Panc1 (cell line): ENCODE data around the gene ACTRT2. TPM values are rescaled to one million over a fixed set of nuclear protein-coding genes. Genes with fewer than 3 reads are reported as not detected.

Experiments
- ATAC-seq: fragments of 200-7000 bp; cut with Tn5 transposase; 2 replicates; pipeline ENCODE4 v1.9.1; 2020; ENCODE audit warnings: mild to moderate bottlenecking, moderate library complexity
- BruUV-seq: library from RNA; stranded (reverse); fragments of 400-500 nt; replicated peaks from 2 replicates; lab custom pipeline; 2021; lab: Mats Ljungman, UMichigan
- CTCF ChIA-PET: fragments of 300-600 bp; sonication (Branson Sonifier 250); formaldehyde crosslinking; loops from one replicate; lab custom pipeline; 2022; ENCODE audit warnings: antibody characterized with exemption; lab: Charles Lee
- POLR2A ChIA-PET: fragments of 300-600 bp; sonication (Branson Sonifier 250); formaldehyde crosslinking; loops from one replicate; lab custom pipeline; 2022; ENCODE audit warnings: antibody characterized with exemption; lab: Charles Lee
- DNase-seq: peaks from one replicate; pipeline ENCODE4 v3.0.0-alpha.2; 2010; ENCODE audit warnings: low read depth, low spot score
- H3K27ac ChIP-seq: 2 replicates; pipeline ENCODE4 v1.5.1; 2011; ENCODE audit warnings: mild to moderate bottlenecking, low read length, inconsistent platforms
- H3K27me3 ChIP-seq: fragments of 200-500 bp; sonication (Bioruptor generic); 2 replicates; pipeline ENCODE4 v1.6.0; 2014; ENCODE audit warnings: low read length, inconsistent platforms; ENCODE audit not compliant: control insufficient read depth, insufficient read depth
- H3K36me3 ChIP-seq: fragments of 200-500 bp; sonication (Bioruptor generic); 2 replicates; pipeline ENCODE4 v1.5.1; 2014; ENCODE audit warnings: inconsistent platforms, mild to moderate bottlenecking, low read length, moderate library complexity; ENCODE audit not compliant: control insufficient read depth, insufficient read depth
- H3K4me1 ChIP-seq: 2 replicates; pipeline ENCODE4 v1.5.1; 2011; ENCODE audit warnings: inconsistent platforms, mild to moderate bottlenecking, low read length, moderate library complexity; ENCODE audit not compliant: control insufficient read depth, insufficient read depth
- H3K4me3 ChIP-seq, 2 experiments: 2 replicates each; pipeline ENCODE4 v1.5.1; 2011 to 2012; ENCODE audit warnings: low read depth in 2 of 2, low read length in 2 of 2, mild to moderate bottlenecking in 2 of 2, inconsistent platforms in 1 of 2, moderate library complexity in 1 of 2
- H3K9me3 ChIP-seq: fragments of 200-500 bp; sonication (Bioruptor generic); 2 replicates; pipeline ENCODE4 v1.5.1; 2014; ENCODE audit warnings: low read depth, mild to moderate bottlenecking, inconsistent platforms, low read length, moderate library complexity; ENCODE audit not compliant: control insufficient read depth, insufficient read depth
- POLR2AphosphoS5 ChIP-seq: IDR thresholded peaks from 2 replicates; pipeline ENCODE4 v1.6.1; 2012; ENCODE audit warnings: mild to moderate bottlenecking, low read depth, low read length, moderate library complexity
- REST ChIP-seq, 2 experiments: IDR thresholded peaks; 2 replicates each; pipeline ENCODE4 v1.6.1; 2011 to 2012; ENCODE audit warnings: low read depth in 2 of 2, control low read depth in 1 of 2, low read length in 1 of 2, mild to moderate bottlenecking in 1 of 2, moderate library complexity in 1 of 2; ENCODE audit not compliant: insufficient read depth in 1 of 2
- SIN3A ChIP-seq: IDR thresholded peaks from 2 replicates; pipeline ENCODE4 v1.6.1; 2012; ENCODE audit warnings: low read depth, mild to moderate bottlenecking, low read length, moderate library complexity, borderline replicate concordance; ENCODE audit not compliant: insufficient read depth
- TCF7L2 ChIP-seq: IDR thresholded peaks from 2 replicates; pipeline ENCODE4 v1.6.1; 2011; ENCODE audit warnings: mild to moderate bottlenecking, low read depth, low read length, inconsistent platforms
- in situ Hi-C: cut with HindIII; loops from 2 replicates; pipeline ENCODE4 v1.10.0; 2016; ENCODE audit warnings: low sequenced_read_pairs, low pct_unique_long_range_greater_than_20kb
- intact Hi-C: fragments of 100-400 bp; cut with micrococcal nuclease; formaldehyde crosslinking; loops from one replicate; pipeline ENCODE4 v1.10.0; 2022; ENCODE audit not compliant: unreplicated experiment
- total RNA-seq: library from RNA; stranded (reverse); gene quantifications from one replicate; pipeline ENCODE4 v1.2.1, GENCODE V29; 2021; ENCODE audit not compliant: unreplicated experiment
- TF ChIP-seq, protein P1 (sequence below): fragments of 450-650 bp; IDR thresholded peaks from 2 replicates; pipeline ENCODE4 v1.5.1; 2017; ENCODE audit warnings: mild to moderate bottlenecking

The ACTRT2 gene
- total RNA-seq, 1 experiment from 2014 or later: not detected

DNA sequence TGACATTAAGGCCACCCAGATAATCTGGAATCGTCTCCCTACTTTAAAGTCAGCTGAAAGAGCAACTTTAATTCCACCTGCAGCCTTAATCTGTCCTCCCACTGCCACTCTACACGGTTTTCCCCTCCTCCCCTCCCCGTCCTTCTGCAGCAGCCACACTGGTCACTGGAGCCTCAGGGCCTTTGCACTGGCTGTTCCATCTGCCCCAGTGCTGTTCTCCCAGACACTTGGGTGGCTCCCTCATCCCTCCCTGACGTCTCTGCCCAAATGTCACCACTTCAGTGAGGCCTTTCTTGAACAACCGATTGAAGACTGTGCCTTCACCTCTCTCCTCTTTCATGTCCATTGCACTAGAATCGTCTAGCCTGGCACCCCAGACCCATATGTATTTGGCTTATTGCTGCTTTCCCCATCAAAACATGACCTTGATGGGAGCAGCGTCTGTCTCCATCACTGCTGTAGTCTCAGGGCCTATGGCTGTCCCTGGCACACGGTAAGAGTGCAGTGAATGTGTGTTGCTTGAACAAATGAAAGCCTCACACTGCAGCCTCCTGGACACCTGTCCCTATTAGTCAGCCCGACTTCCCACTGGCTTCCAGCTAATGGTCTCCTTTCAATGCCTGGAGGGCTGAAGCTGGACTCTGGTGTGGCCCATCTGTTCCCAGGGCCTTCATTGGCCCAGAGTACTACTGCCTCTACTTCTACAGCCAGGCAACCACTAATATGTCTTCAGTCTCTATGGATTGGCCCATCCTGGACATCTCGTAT, 37.2 kb downstream of the ACTRT2 start:
- Histone ChIP-seq H3K27me3 (no peaks in the 10 kb centered on the region), H3K4me3 (no peak overlapping the region), H3K4me1 (peaks cover 3% of the 10 kb centered on the region), H3K27ac (no peak overlapping the region), H3K36me3 (no peaks in the 10 kb centered on the region), H3K9me3 (no peaks in the 10 kb centered on the region)
- DNase-seq (no peak), ATAC-seq (no peak)
- BruUV-seq: no TSS peak
- intact Hi-C loops (loop anchor here (10.0 kb wide), 1 partner anchor 564 kb away; no protein-coding TSS in a partner anchor), in situ Hi-C loops (no loop called here)
- ChIA-PET POLR2A (no interaction called here), CTCF (no interaction called here)
- no peak for TF ChIP-seq POLR2AphosphoS5
- no peak for TF ChIP-seq REST (IDR thresholded peaks at IDR 0.05; ENCODE audit: insufficient read depth in 1 of 2, low read depth in 2 of 2, low read length in 1 of 2)
- TF ChIP-seq SIN3A: no peak

GRCh38 chr1:3060127-3060526, 38.9 kb downstream of the ACTRT2 start:
- Histone ChIP-seq H3K9me3 (no peaks in the 10 kb centered on the region), H3K27me3 (no peaks in the 10 kb centered on the region), H3K4me3 (no peak overlapping the region), H3K36me3 (no peaks in the 10 kb centered on the region), H3K4me1 (peaks cover 3% of the 10 kb centered on the region; the same call in 1 of the 2 replicates), H3K27ac (no peak overlapping the region)
- TF ChIP-seq POLR2AphosphoS5: no peak
- TF ChIP-seq, protein P1, sequence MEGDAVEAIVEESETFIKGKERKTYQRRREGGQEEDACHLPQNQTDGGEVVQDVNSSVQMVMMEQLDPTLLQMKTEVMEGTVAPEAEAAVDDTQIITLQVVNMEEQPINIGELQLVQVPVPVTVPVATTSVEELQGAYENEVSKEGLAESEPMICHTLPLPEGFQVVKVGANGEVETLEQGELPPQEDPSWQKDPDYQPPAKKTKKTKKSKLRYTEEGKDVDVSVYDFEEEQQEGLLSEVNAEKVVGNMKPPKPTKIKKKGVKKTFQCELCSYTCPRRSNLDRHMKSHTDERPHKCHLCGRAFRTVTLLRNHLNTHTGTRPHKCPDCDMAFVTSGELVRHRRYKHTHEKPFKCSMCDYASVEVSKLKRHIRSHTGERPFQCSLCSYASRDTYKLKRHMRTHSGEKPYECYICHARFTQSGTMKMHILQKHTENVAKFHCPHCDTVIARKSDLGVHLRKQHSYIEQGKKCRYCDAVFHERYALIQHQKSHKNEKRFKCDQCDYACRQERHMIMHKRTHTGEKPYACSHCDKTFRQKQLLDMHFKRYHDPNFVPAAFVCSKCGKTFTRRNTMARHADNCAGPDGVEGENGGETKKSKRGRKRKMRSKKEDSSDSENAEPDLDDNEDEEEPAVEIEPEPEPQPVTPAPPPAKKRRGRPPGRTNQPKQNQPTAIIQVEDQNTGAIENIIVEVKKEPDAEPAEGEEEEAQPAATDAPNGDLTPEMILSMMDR: no peak; the same call in 1 of the 2 replicates
- TF ChIP-seq TCF7L2: no peak
- TF ChIP-seq REST (IDR thresholded peaks at IDR 0.05; ENCODE audit: insufficient read depth in 1 of 2, low read depth in 2 of 2, low read length in 1 of 2): no peak
- TF ChIP-seq SIN3A: no peak
- POLR2A ChIA-PET: no interaction called here
- CTCF ChIA-PET: no interaction called here
- intact Hi-C loops (no loop called here), in situ Hi-C loops (no loop called here)
- BruUV-seq: no TSS peak
- ATAC-seq (no peak), DNase-seq (no peak)
